Endometrial microvascular endothelial cells (primary cell): Measurements from ENCODE around the gene CCDC40. TPM values are rescaled to one million over a fixed set of nuclear protein-coding genes. Genes with fewer than 3 reads are reported as not detected.

Experiments used
- in situ Hi-C: cut with HindIII; loops from 2 replicates; pipeline ENCODE4 v1.10.0; 2017; ENCODE audit warnings: low sequenced_read_pairs, low pct_unique_long_range_greater_than_20kb; ENCODE audit errors: inconsistent ontology term
- total RNA-seq: library from RNA; depleted of rRNA; stranded (reverse); fragments of >200 nt; gene quantifications from one replicate; pipeline ENCODE4 v1.2.3, GENCODE V29; 2015; ENCODE audit errors: inconsistent ontology term

Gene CCDC40
- total RNA-seq, 1 donor from 2014 or later = not detected

DNA sequence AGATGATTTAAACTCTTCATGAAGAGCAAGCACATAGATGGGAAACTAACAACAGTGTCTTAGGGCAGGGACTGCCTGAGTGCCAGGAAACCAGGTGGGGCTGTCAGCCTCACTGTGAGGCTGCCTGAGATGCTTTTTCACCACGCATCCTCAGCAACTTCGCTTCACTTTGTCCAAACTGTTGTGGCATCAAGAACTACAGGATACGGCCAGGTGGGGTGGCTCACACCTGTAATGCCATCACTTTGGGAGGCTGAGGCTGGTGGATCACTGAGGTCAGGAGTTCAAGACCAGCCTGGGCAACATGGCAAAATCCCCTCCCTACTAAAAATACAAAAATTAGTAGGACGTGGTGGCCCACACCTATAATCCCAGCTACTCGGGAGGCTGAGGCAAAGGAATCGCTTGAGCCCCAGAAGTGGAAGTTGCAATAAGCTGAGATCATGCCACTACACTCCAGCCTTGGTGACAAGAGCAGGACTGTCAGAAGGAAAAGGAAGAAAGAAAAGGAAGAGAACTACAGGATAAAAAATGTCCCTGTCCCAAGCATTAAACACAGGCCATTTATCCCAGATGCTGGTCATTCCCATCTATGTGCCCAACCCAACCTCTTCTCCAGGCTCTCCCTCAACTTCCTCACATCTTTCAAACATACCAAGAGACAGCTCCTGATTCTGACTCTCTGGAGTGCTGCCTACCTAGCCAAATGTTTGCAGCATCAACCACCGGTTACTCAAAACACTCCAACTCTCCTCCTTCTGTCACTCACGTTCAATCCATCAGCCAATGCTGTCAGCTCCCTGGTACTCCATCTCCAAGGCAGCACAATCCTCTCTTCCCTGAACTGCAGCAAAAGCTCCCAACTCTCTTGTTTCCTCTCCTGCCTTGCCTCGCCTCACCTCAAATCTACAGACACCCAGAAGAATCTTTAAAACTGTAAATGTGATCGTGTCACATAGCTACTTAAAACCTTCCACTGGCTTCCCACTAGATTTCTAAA lies 108.9 kb downstream of the CCDC40 start:
- in situ Hi-C loops = no loop called here

GRCh38 chr17:80146121-80147034 lies 109.9 kb downstream of the CCDC40 start:
- in situ Hi-C loops = no loop called here

- in situ Hi-C loops = no loop called here
Observed at GRCh38 chr17:80147035-80147822, 110.8 kb downstream of the CCDC40 start, which contains the start of gene EIF4A3. Gene EIF4A3 (minus strand): TSS chr17:80147128. CDS start chr17:80146961, 167 bp downstream.

Other genes starting within 250 kb of the CCDC40 start
- 2.1 TPM for gene CBX8, start 239.6 kb upstream of the CCDC40 start, total RNA-seq
- gene CBX4, start 197.2 kb upstream of the CCDC40 start, total RNA-seq = 5.6 TPM
- 22.8 TPM for gene TBC1D16, start 770 bp upstream of the CCDC40 start, total RNA-seq
- 37.1 TPM for gene GAA, start 64.9 kb downstream of the CCDC40 start, total RNA-seq
- gene EIF4A3, start 110.5 kb downstream of the CCDC40 start, total RNA-seq = 110 TPM
- gene CARD14, start 133.4 kb downstream of the CCDC40 start, total RNA-seq = not detected
- gene SGSH, start 183.7 kb downstream of the CCDC40 start, total RNA-seq = 60.3 TPM
- gene SLC26A11, start 183.8 kb downstream of the CCDC40 start, total RNA-seq = 17.2 TPM
- gene RNF213, start 224.2 kb downstream of the CCDC40 start, total RNA-seq = 80.8 TPM